Nephron progenitor cell (in vitro differentiated cells): ENCODE data around the gene USP6.
"Not testable (repeated sequence)": the region's sequence is repeated elsewhere in the genome, so short reads cannot be mapped to it uniquely, and the experiment has no call there.

ENCODE experiments used
- DNase-seq: peaks from one replicate; pipeline ENCODE4 v3.0.0; 2021
- H3K27ac Mint-ChIP-seq: 2 replicates; pipeline ENCODE4 v1.8.0; 2021; ENCODE audit warnings: mild to moderate bottlenecking, moderate library complexity, mixed read lengths
- H3K27me3 Mint-ChIP-seq: 2 replicates; pipeline ENCODE4 v1.8.0; 2021; ENCODE audit warnings: mild to moderate bottlenecking, low read depth, mixed read lengths; ENCODE audit not compliant: poor library complexity
- H3K36me3 Mint-ChIP-seq: 2 replicates; pipeline ENCODE4 v1.8.0; 2021; ENCODE audit warnings: low read depth, mixed read lengths
- H3K4me1 Mint-ChIP-seq: 2 replicates; pipeline ENCODE4 v1.8.0; 2021; ENCODE audit warnings: mixed read lengths
- H3K4me3 Mint-ChIP-seq: 2 replicates; pipeline ENCODE4 v1.8.0; 2021; ENCODE audit warnings: mild to moderate bottlenecking, moderate library complexity, mixed read lengths
- H3K9me3 Mint-ChIP-seq: 2 replicates; pipeline ENCODE4 v1.8.0; 2021; ENCODE audit warnings: mild to moderate bottlenecking, moderate library complexity, mixed read lengths
- CTCF ChIP-seq: fragments of 200-600 bp; sonication (generic); IDR thresholded peaks from 2 replicates; pipeline ENCODE4 v1.5.0; 2021; ENCODE audit warnings: antibody characterized with exemption

USP6 gene

DNA sequence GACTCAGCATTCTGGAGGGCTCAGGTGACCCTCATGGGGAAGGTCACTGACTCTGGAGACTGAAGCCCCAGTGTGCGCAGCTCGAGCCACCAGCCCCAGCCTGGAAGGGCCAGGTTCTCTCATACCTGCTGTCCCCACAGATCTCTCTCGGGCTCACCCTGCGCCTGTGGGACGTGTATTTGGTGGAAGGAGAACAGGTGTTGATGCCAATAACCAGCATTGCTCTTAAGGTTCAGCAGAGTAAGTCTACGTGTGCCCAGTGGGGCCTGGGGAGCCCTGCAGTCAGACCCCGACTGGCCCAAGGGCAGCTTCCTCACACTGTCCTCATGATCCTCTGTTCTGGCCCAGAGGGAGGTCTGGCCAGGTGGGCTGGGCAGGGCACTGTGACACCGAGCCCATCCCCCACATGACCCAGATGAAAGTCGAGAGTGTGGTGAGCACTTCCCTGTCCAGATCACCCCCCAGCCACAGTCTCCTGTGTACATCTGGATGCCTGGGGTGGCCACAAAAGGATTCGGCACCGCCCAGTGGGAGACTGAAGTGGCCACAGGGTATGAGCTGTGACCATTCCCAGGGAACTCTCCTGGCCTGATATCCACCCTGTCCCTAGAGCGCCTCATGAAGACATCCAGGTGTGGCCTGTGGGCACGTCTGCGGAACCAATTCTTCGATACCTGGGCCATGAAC is 21.8 kb downstream of the USP6 start:
- not testable (repeated sequence) for H3K9me3 Mint-ChIP-seq, H3K36me3 Mint-ChIP-seq, H3K27me3 Mint-ChIP-seq, H3K27ac Mint-ChIP-seq, H3K4me3 Mint-ChIP-seq, DNase-seq, H3K4me1 Mint-ChIP-seq

DNA sequence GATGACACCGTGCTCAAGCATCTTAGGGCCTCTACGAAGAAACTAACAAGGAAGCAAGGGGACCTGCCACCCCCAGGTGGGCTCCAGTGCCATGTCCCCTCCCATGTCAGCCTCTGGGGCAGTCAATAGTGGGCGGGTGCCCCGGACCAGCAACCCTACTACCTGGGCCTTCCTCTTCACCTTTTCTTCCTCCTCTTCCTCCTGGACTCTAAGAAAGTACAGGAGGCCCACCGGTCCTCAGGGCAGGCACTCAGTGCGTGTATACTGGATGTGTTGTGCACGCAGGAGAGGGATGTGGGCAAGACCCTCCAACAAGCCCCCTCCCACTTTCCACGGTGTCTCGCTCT is 22.3 kb downstream of the USP6 start:
- H3K4me3 Mint-ChIP-seq, H3K36me3 Mint-ChIP-seq, H3K4me1 Mint-ChIP-seq, H3K27me3 Mint-ChIP-seq, DNase-seq, H3K27ac Mint-ChIP-seq, H3K9me3 Mint-ChIP-seq: not testable (repeated sequence)

- DNase-seq = no peak
- Mint-ChIP-seq H3K4me1 (peaks cover 7% of the 10 kb centered on the region), H3K9me3 (no peaks in the 10 kb centered on the region), H3K27ac (no peak overlapping the region), H3K4me3 (no peak overlapping the region), H3K27me3 (peaks cover 4% of the 10 kb centered on the region), H3K36me3 (no peaks in the 10 kb centered on the region)
- no peak for TF ChIP-seq CTCF
Measured at GRCh38 chr17:5138616-5139457, 23.0 kb downstream of the USP6 start.

DNA sequence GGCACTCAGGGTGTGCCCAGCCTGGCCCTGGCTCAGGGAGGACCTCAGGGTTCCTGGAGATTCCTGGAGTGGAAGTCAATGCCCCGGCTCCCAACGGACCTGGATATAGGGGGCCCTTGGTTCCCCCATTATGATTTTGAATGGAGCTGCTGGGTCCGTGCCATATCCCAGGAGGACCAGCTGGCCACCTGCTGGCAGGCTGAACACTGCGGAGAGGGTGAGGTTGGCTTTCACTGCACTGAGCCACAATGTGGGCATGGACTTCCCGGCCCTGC is 23.6 kb downstream of the USP6 start:
- Mint-ChIP-seq H3K36me3 (no peaks in the 10 kb centered on the region), H3K27me3 (peaks cover 4% of the 10 kb centered on the region), H3K27ac (no peak overlapping the region), H3K4me1 (peaks cover 7% of the 10 kb centered on the region), H3K9me3 (no peaks in the 10 kb centered on the region), H3K4me3 (no peak overlapping the region)
- no peak for DNase-seq
- TF ChIP-seq CTCF = no peak

GRCh38 chr17:5142877-5143276 is 27.0 kb downstream of the USP6 start:
- not testable (repeated sequence) for H3K4me1 Mint-ChIP-seq

DNA sequence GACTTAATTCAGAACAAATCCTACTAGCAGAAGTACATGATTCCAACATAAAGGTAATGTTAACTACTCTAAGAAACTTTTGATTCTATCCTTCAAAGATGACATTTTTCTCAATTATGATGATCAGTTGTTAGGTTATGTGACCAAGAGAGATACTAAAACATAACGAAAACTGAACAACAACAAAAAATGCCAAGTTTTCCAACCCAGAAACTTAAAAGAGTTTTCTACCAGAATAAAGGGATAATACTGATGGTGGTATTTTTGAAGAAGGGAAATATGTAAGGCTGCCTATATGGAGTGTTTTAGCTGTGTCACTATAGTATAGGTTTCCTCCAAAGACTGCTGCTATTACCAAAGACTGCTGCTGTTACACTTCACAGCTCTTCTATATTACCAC is 30.3 kb downstream of the USP6 start:
- H3K9me3 Mint-ChIP-seq, DNase-seq, H3K4me3 Mint-ChIP-seq, H3K27ac Mint-ChIP-seq, H3K36me3 Mint-ChIP-seq, H3K4me1 Mint-ChIP-seq: not testable (repeated sequence)
- H3K27me3 Mint-ChIP-seq = peaks cover 21% of the 10 kb centered on the region

More at GRCh38 chr17:5142877-5143276, 27.0 kb downstream of the USP6 start:
- H3K36me3 Mint-ChIP-seq, H3K9me3 Mint-ChIP-seq, DNase-seq, H3K27ac Mint-ChIP-seq, H3K4me3 Mint-ChIP-seq: not testable (repeated sequence)
- peaks cover 18% of the 10 kb centered on the region for H3K27me3 Mint-ChIP-seq

DNA sequence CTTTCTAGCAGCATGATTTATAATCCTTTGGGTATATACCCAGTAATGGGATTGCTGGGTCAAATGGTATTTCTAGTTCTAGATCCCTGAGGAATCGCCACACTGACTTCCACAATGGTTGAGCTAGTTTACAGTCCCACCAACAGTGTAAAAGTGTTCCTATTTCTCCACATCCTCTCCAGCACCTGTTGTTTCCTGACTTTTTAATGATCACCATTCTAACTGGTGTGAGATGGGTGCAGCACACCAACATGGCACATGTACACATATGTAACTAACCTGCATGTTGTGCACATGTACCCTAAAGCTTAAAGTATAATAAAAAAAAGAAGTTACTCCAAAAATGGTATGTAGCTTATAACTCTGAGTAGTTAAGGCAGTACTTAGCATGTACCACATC is 44.9 kb downstream of the USP6 start:
- H3K4me3 Mint-ChIP-seq, DNase-seq, H3K36me3 Mint-ChIP-seq, H3K9me3 Mint-ChIP-seq, H3K27ac Mint-ChIP-seq, H3K4me1 Mint-ChIP-seq: not testable (repeated sequence)
- H3K27me3 Mint-ChIP-seq = peaks cover 51% of the 10 kb centered on the region

DNA sequence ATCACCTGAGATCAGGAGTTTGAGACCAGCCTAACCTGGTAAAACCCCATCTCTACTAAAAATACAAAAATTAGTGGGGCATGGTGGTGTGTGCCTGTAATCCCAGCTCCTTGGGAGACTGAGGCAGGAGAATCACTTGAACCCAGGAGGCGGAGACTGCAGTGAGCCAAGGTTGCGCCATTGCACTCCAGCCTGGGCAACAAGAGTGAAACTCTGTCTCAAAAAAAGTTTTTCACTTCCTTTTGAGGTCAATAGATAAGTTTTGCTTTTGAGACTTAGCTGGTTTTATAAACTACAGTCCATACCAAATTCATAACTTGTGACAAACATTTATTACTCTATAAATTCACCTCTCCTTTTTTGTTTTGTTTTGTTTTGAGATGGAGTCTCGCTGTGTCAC is 46.0 kb downstream of the USP6 start:
- H3K9me3 Mint-ChIP-seq, H3K36me3 Mint-ChIP-seq, H3K4me1 Mint-ChIP-seq, H3K4me3 Mint-ChIP-seq, H3K27ac Mint-ChIP-seq, DNase-seq: not testable (repeated sequence)
- peaks cover 45% of the 10 kb centered on the region for H3K27me3 Mint-ChIP-seq

DNA sequence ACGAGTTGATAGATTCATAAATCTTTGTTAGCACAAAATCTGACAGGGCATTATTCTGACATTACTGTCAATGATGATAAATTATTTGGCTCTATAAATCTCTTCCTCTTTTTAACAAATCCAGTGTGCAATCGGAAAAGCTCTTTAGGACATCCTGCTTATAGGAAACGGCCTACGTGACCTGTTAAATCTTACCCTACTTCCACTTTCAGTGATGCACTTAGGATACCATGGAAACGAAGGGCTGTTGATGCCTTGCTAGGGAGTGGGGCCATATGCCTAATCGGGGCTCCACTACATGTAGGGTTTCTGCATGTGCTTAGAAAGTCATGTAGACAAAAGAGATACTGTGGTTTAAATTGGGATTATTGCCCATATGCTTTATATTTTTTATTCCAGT is 48.6 kb downstream of the USP6 start:
- Mint-ChIP-seq H3K4me1 (no peaks in the 10 kb centered on the region), H3K9me3 (no peaks in the 10 kb centered on the region), H3K27me3 (peaks cover 21% of the 10 kb centered on the region), H3K36me3 (no peaks in the 10 kb centered on the region), H3K4me3 (no peak overlapping the region), H3K27ac (no peak overlapping the region)
- TF ChIP-seq CTCF = no peak
- DNase-seq = no peak

- not testable (repeated sequence) for H3K27ac Mint-ChIP-seq, H3K9me3 Mint-ChIP-seq, H3K36me3 Mint-ChIP-seq, H3K4me1 Mint-ChIP-seq, DNase-seq, H3K4me3 Mint-ChIP-seq
- peaks cover 13% of the 10 kb centered on the region for H3K27me3 Mint-ChIP-seq
Measured at GRCh38 chr17:5165791-5166564, 50.1 kb downstream of the USP6 start.

- Mint-ChIP-seq H3K9me3 (peaks cover 85% of the 10 kb centered on the region), H3K36me3 (peaks cover 82% of the 10 kb centered on the region)
- H3K27ac Mint-ChIP-seq, H3K4me1 Mint-ChIP-seq, H3K27me3 Mint-ChIP-seq, H3K4me3 Mint-ChIP-seq, DNase-seq: not testable (repeated sequence)
Measured at GRCh38 chr17:5175027-5175426, 59.2 kb downstream of the USP6 start.
